ENCODE data around the gene FGF9. TPM values are rescaled to one million over a fixed set of nuclear protein-coding genes. Genes with fewer than 3 reads are reported as not detected.

FGF9 gene
- total RNA-seq: 0.90 to 1.1 TPM (median 1.0 TPM) in 3 replicates
- long read RNA-seq, full-length matches to known transcripts: 1 of 2 reads
- long read RNA-seq, partial matches to known transcripts: 0 of 2 reads
- long read RNA-seq, other reads (novel, unspliced or antisense): 1 of 2 reads

- no peak for TF ChIP-seq CTCF (IDR thresholded peaks at IDR 0.05)
- no peak for DNase-seq (ENCODE audit: low spot score)
- H3K36me3 Mint-ChIP-seq (ENCODE audit: low read depth): no peaks in the 10 kb centered on the region
- H3K27ac Mint-ChIP-seq (ENCODE audit: unreplicated experiment): peak within 1 kb of the TSS; percentile 28
- H3K4me1 Mint-ChIP-seq (ENCODE audit: low read depth): peaks cover 48% of the 10 kb centered on the region
- H3K4me3 Mint-ChIP-seq (ENCODE audit: unreplicated experiment): peak within 1 kb of the TSS; percentile 84
- H3K9me3 Mint-ChIP-seq (ENCODE audit: low read depth): no peaks in the 10 kb centered on the region
- peaks cover 37% of the 10 kb centered on the region for H3K27me3 Mint-ChIP-seq (ENCODE audit: low read depth)
These were observed at the start of gene FGF9 for GRCh38 chr13:21670883-21671619. FGF9 (plus strand) TSS chr13:21671073; CDS start chr13:21671913, 840 bp downstream.

- peak; percentile 81 for TF ChIP-seq CTCF (IDR thresholded peaks at IDR 0.05)
- H3K9me3 Mint-ChIP-seq (ENCODE audit: low read depth): no peaks in the 10 kb centered on the region
- no peak overlapping the region for H3K4me3 Mint-ChIP-seq (ENCODE audit: unreplicated experiment)
- no peaks in the 10 kb centered on the region for H3K4me1 Mint-ChIP-seq (ENCODE audit: low read depth)
- H3K27ac Mint-ChIP-seq (ENCODE audit: unreplicated experiment): no peak overlapping the region
- DNase-seq (ENCODE audit: low spot score): no peak
- no peaks in the 10 kb centered on the region for H3K36me3 Mint-ChIP-seq (ENCODE audit: low read depth)
- peaks cover 2% of the 10 kb centered on the region for H3K27me3 Mint-ChIP-seq (ENCODE audit: low read depth)
These were observed 45.5 kb upstream of the FGF9 start for GRCh38 chr13:21625366-21625765.

DNA sequence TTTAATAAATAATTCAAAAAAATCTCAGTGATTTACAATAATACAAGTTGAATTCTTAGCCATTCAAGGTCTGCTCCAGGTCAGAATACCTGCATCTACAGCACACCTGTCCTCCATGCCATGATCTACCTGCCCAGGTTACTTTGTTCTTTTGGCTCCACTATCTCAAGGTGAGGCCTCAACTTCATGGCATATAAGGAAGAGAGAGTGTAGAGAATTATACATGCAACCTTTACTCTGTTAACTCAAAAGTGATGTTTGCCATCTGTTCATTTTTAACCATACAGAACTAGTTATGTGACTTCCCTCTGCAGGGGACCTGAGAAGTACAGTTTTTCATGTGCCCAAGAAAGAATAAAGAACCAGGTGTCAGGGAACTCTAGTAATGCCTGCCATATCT is 38.7 kb upstream of the FGF9 start:
- TF ChIP-seq CTCF (IDR thresholded peaks at IDR 0.05): no peak
- no peak for DNase-seq (ENCODE audit: low spot score)
- no peaks in the 10 kb centered on the region for H3K4me1 Mint-ChIP-seq (ENCODE audit: low read depth)
- H3K27me3 Mint-ChIP-seq (ENCODE audit: low read depth): peaks cover 10% of the 10 kb centered on the region
- no peak overlapping the region for H3K4me3 Mint-ChIP-seq (ENCODE audit: unreplicated experiment)
- no peak overlapping the region for H3K27ac Mint-ChIP-seq (ENCODE audit: unreplicated experiment)
- peaks cover 16% of the 10 kb centered on the region for H3K9me3 Mint-ChIP-seq (ENCODE audit: low read depth)
- H3K36me3 Mint-ChIP-seq (ENCODE audit: low read depth): peaks cover 1% of the 10 kb centered on the region

DNA sequence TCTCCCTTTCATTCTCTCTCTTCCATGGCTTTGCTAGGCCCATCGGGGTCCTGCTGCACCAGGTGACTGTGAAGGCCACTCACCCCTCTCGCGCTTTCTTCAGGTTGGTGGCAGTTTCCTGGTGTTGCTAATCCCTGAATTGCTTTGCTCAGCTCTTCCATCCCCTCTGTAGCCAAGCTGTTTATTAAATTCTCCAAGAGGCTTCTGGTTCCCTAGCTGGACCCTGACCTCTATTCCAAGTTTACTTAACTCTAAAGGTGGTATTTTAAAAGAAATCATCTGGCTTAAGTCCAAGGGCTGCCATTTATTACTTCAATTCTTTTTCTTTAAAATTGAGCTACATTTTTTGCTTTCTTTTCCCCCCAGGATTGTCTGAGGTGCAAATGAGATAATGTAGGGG is 34.2 kb upstream of the FGF9 start:
- H3K27me3 Mint-ChIP-seq (ENCODE audit: low read depth): peaks cover 11% of the 10 kb centered on the region
- DNase-seq (ENCODE audit: low spot score): no peak
- H3K36me3 Mint-ChIP-seq (ENCODE audit: low read depth): no peaks in the 10 kb centered on the region
- no peak overlapping the region for H3K27ac Mint-ChIP-seq (ENCODE audit: unreplicated experiment)
- no peaks in the 10 kb centered on the region for H3K4me1 Mint-ChIP-seq (ENCODE audit: low read depth)
- peaks cover 7% of the 10 kb centered on the region for H3K9me3 Mint-ChIP-seq (ENCODE audit: low read depth)
- TF ChIP-seq CTCF (IDR thresholded peaks at IDR 0.05): no peak
- no peak overlapping the region for H3K4me3 Mint-ChIP-seq (ENCODE audit: unreplicated experiment)

- Mint-ChIP-seq H3K9me3 (ENCODE audit: low read depth) (peaks cover under 1% of the 10 kb centered on the region), H3K27ac (ENCODE audit: unreplicated experiment) (no peak overlapping the region), H3K36me3 (ENCODE audit: low read depth) (no peaks in the 10 kb centered on the region), H3K4me1 (ENCODE audit: low read depth) (no peaks in the 10 kb centered on the region), H3K27me3 (ENCODE audit: low read depth) (peaks cover 11% of the 10 kb centered on the region), H3K4me3 (ENCODE audit: unreplicated experiment) (no peak overlapping the region)
- TF ChIP-seq CTCF (IDR thresholded peaks at IDR 0.05): no peak
- no peak for DNase-seq (ENCODE audit: low spot score)
These were observed 33.6 kb upstream of the FGF9 start for GRCh38 chr13:21637296-21637695.
